Suprapubic skin (tissue), 3 donors: ENCODE data around the gene GALNT12.

Source experiments
- POLR2A ChIP-seq, 2 donors: fragments of 450-650 bp; IDR thresholded peaks; one replicate each; pipeline ENCODE4 v1.6.1; 2017; ENCODE audit warnings: antibody characterized with exemption in 2 of 2, mild to moderate bottlenecking in 2 of 2, moderate library complexity in 2 of 2
- TF ChIP-seq, protein P1 (sequence below), 2 donors: fragments of 200-600 bp in 1 of 2; fragments of 450-650 bp in 1 of 2; sonication (generic) in 1 of 2; IDR thresholded peaks; one replicate each; pipeline ENCODE4 v1.5.1; 2016 to 2019; ENCODE audit warnings: antibody characterized with exemption in 2 of 2, mild to moderate bottlenecking in 1 of 2, moderate library complexity in 1 of 2

DNA sequence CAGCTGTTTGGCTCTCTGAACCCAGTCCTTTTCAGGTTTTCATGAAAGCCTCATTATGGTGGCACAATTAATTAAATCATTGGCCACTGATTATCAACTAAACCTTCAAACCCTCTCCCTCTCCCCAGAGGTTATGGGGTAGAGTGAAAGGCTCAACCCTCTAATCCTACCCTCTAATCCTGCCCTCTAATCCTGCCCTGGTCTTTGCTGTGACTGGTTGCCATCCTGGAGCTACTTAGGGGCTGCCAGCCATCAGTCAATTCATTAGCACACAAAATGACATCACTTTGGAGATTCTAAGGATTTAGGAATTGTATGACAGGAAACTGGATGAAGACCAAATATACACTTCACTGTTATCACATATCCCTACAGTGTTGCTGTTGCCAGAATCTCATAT lies 47.2 kb upstream of the GALNT12 start:
- TF ChIP-seq, protein P1, sequence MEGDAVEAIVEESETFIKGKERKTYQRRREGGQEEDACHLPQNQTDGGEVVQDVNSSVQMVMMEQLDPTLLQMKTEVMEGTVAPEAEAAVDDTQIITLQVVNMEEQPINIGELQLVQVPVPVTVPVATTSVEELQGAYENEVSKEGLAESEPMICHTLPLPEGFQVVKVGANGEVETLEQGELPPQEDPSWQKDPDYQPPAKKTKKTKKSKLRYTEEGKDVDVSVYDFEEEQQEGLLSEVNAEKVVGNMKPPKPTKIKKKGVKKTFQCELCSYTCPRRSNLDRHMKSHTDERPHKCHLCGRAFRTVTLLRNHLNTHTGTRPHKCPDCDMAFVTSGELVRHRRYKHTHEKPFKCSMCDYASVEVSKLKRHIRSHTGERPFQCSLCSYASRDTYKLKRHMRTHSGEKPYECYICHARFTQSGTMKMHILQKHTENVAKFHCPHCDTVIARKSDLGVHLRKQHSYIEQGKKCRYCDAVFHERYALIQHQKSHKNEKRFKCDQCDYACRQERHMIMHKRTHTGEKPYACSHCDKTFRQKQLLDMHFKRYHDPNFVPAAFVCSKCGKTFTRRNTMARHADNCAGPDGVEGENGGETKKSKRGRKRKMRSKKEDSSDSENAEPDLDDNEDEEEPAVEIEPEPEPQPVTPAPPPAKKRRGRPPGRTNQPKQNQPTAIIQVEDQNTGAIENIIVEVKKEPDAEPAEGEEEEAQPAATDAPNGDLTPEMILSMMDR (IDR thresholded peaks at IDR 0.05), result no peak
- no peak for TF ChIP-seq POLR2A (IDR thresholded peaks at IDR 0.05)
